Stomach (tissue), 9 donors: ENCODE measurements around the gene LCP1. TPM values are rescaled to one million over a fixed set of nuclear protein-coding genes. Genes with fewer than 3 reads are reported as not detected.

Experiments
- DNase-seq, 2 donors: peaks; one replicate each; pipeline versions ENCODE4 v3.0.0 to v3.0.0-alpha.2; 2013 to 2019
- H3K27ac ChIP-seq, 5 donors: fragments of 200-600 bp in 4 of 5; sonication (generic) in 4 of 5; one replicate each; pipeline ENCODE4 v1.5.1; 2013 to 2019; ENCODE audit warnings: mild to moderate bottlenecking in 1 of 5, moderate library complexity in 1 of 5
- H3K27me3 ChIP-seq, 3 donors: fragments of 200-600 bp; sonication (generic); one replicate each; pipeline ENCODE4 v1.5.1; 2017 to 2019; ENCODE audit warnings: mixed run types in 1 of 3
- H3K36me3 ChIP-seq, 4 donors: fragments of 200-600 bp; sonication (generic); 1 replicate in 3 of 4; 2 replicates in 1 of 4; pipeline ENCODE4 v1.5.1; 2016 to 2019
- H3K4me1 ChIP-seq, 4 donors: fragments of 200-600 bp; sonication (generic); one replicate each; pipeline ENCODE4 v1.5.1; 2016 to 2019
- H3K4me3 ChIP-seq, 4 donors: fragments of 200-600 bp; sonication (generic) in 3 of 4; one replicate each; pipeline ENCODE4 v1.5.1; 2016 to 2019; ENCODE audit warnings: mild to moderate bottlenecking in 1 of 4
- H3K9me3 ChIP-seq, 4 donors: fragments of 200-600 bp; sonication (generic); one replicate each; pipeline ENCODE4 v1.5.1; 2016 to 2019
- EP300 ChIP-seq: sonication (generic); formaldehyde crosslinking; IDR thresholded peaks from one replicate; pipeline ENCODE4 v1.6.1; 2017; ENCODE audit warnings: antibody characterized with exemption
- POLR2A ChIP-seq, 4 donors: fragments of 450-650 bp; IDR thresholded peaks; one replicate each; pipeline ENCODE4 v1.6.1; 2016; ENCODE audit warnings: antibody characterized with exemption in 4 of 4, control low read depth in 2 of 4, mild to moderate bottlenecking in 1 of 4, moderate library complexity in 1 of 4
- POLR2AphosphoS5 ChIP-seq, 3 donors: sonication (generic); formaldehyde crosslinking; IDR thresholded peaks; one replicate each; pipeline ENCODE4 v1.6.1; 2016; ENCODE audit warnings: antibody characterized with exemption in 3 of 3
- WGBS, 5 donors: extraction: QIAGEN DNeasy Blood & Tissue Kit in 3 of 5; methylation state at CpG; one replicate each; pipeline versions ENCODE4 v1.1.5 to v1.1.7; 2013 to 2018; 5-methylcytosine and 5-hydroxymethylcytosine counted together
- intact Hi-C: fragments of 100-400 bp; cut with DNase I; formaldehyde crosslinking; loops from one replicate; pipeline ENCODE4 v1.15.1; 2023; ENCODE audit warnings: low total_unique reads
- polyA plus RNA-seq, 3 donors: library from polyadenylated mRNA; stranded (reverse); fragments of 200-250 nt; gene quantifications; one replicate each; pipeline ENCODE4 v1.2.3, GENCODE V29; 2013
- total RNA-seq, 5 donors: library from RNA; depleted of rRNA; stranded (reverse); fragments of >200 nt; gene quantifications; one replicate each; pipeline versions ENCODE4 v1.1.0 to v1.2.3, GENCODE V29; 2014 to 2016
- TF ChIP-seq, protein P1 (sequence below), 7 experiments: fragments of 450-650 bp in 4 of 7; fragments of 200-600 bp in 3 of 7; sonication (generic) in 3 of 7; IDR thresholded peaks; one replicate each; pipeline ENCODE4 v1.5.1; 2016 to 2019; ENCODE audit warnings: antibody characterized with exemption in 7 of 7, control low read depth in 2 of 7, mild to moderate bottlenecking in 1 of 7
- donor health status: healthy with polysubstance abuse.
- donor health status: Bipolar disorder and iron deficiency.
- donor health status: healthy.

LCP1 gene
- total and polyA plus RNA-seq, 8 donors, result 10.6 to 44.6 (median 20.0) TPM; not detected in 1

DNA sequence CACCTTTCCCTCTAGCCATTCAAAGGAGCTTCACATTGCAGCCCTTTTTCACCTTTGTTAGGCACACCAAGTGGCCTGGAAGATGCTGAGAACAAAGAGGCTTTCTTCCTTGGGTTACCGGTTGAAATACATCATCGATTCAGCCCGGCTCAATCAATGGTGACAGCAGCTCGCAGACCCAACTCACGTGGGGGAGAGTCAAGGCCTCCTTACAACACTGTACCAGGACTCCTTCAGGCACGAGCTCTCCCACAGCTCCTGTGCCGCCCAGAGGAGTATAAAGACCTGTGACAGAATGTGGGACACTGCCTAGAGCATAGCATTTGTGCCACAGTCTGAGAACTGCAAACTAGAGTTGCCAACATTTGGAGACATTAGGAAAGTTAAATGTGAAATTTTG is 25.9 kb upstream of the LCP1 start:
- 61 to 81% (median 77%) methylated on average over 6 to 7 of the region's 7 CpGs for WGBS, 5 donors
- Histone ChIP-seq H3K4me1 (peaks cover 0 to 26% (median 14%) of the 10 kb centered on the region in 4 donors), H3K27me3 (no peaks in the 10 kb centered on the region), H3K4me3 (no peak overlapping the region), H3K36me3 (no peaks in the 10 kb centered on the region), H3K27ac (no peak overlapping the region), H3K9me3 (no peaks in the 10 kb centered on the region)
- DNase-seq, result peak in 1 of 2 donors; percentile 10
- TF ChIP-seq POLR2A (IDR thresholded peaks at IDR 0.05) (no peak), POLR2AphosphoS5 (IDR thresholded peaks at IDR 0.05) (no peak), EP300 (no peak)
- TF ChIP-seq, protein P1, sequence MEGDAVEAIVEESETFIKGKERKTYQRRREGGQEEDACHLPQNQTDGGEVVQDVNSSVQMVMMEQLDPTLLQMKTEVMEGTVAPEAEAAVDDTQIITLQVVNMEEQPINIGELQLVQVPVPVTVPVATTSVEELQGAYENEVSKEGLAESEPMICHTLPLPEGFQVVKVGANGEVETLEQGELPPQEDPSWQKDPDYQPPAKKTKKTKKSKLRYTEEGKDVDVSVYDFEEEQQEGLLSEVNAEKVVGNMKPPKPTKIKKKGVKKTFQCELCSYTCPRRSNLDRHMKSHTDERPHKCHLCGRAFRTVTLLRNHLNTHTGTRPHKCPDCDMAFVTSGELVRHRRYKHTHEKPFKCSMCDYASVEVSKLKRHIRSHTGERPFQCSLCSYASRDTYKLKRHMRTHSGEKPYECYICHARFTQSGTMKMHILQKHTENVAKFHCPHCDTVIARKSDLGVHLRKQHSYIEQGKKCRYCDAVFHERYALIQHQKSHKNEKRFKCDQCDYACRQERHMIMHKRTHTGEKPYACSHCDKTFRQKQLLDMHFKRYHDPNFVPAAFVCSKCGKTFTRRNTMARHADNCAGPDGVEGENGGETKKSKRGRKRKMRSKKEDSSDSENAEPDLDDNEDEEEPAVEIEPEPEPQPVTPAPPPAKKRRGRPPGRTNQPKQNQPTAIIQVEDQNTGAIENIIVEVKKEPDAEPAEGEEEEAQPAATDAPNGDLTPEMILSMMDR (IDR thresholded peaks at IDR 0.05), result no peak
- intact Hi-C loops, result no loop called here

DNA sequence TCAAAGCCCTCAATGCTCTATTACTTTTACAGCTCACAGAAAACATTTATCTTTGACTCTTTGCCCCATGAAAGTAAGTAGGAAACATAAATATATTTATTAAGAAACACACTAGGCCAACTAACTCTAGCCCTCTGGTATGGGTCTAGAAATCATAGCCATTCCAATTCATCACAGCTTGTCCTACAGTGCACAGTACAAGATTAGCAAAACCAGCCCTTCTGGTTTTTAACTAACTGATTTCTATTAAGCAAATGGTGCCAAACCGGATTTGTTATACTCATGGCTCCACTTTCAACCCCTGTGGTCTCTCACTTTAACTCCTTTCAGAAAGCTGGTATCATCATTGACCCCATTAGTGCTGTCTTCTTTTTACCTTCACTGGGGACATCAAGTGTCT is 24.2 kb upstream of the LCP1 start:
- Histone ChIP-seq H3K36me3 (no peaks in the 10 kb centered on the region), H3K4me1 (peaks cover 0 to 14% (median 3%) of the 10 kb centered on the region in 4 donors), H3K9me3 (no peaks in the 10 kb centered on the region), H3K27ac (no peak overlapping the region), H3K27me3 (no peaks in the 10 kb centered on the region), H3K4me3 (no peak overlapping the region)
- intact Hi-C loops, result no loop called here
- peak in 1 of 2 donors; percentile 69 for DNase-seq
- 21 to 75% (median 33%) methylated on average over 1 of the region's 1 CpG for WGBS, 5 donors
- TF ChIP-seq EP300 (no peak), POLR2AphosphoS5 (IDR thresholded peaks at IDR 0.05) (no peak), POLR2A (IDR thresholded peaks at IDR 0.05) (no peak)
- TF ChIP-seq, protein P1 (IDR thresholded peaks at IDR 0.05), result no peak

DNA sequence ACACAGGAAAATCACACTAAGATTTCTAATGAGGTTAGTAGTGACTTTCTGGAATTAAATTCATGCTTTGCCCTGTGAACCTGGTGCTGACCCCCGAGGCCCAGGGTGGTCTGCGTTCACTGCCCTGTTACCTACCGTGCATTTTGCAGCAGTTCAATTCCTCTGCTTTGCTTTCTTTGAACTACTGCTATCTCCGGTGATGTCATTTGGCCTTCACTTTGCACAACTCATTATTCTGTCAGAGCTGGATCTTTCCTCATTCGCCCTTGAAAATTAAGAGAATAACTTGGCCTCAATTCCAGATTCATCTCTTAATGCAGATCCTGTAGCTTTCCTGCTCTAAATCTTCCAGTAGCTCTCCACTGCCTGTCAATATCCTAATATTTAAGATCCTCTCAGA is 21.0 kb upstream of the LCP1 start:
- peaks cover 0 to 6% (median 0%) of the 10 kb centered on the region in 4 donors for H3K4me1 ChIP-seq
- H3K27ac ChIP-seq, result no peak overlapping the region
- H3K9me3 ChIP-seq, result no peaks in the 10 kb centered on the region
- TF ChIP-seq POLR2AphosphoS5 (IDR thresholded peaks at IDR 0.05), result no peak
- no peak for TF ChIP-seq EP300
- WGBS, 5 donors, result 73 to 91% (median 85%) methylated on average over 5 of the region's 5 CpGs
- intact Hi-C loops, result no loop called here
- no peak overlapping the region for H3K4me3 ChIP-seq
- H3K36me3 ChIP-seq, result no peaks in the 10 kb centered on the region
- no peaks in the 10 kb centered on the region for H3K27me3 ChIP-seq
- no peak for DNase-seq

DNA sequence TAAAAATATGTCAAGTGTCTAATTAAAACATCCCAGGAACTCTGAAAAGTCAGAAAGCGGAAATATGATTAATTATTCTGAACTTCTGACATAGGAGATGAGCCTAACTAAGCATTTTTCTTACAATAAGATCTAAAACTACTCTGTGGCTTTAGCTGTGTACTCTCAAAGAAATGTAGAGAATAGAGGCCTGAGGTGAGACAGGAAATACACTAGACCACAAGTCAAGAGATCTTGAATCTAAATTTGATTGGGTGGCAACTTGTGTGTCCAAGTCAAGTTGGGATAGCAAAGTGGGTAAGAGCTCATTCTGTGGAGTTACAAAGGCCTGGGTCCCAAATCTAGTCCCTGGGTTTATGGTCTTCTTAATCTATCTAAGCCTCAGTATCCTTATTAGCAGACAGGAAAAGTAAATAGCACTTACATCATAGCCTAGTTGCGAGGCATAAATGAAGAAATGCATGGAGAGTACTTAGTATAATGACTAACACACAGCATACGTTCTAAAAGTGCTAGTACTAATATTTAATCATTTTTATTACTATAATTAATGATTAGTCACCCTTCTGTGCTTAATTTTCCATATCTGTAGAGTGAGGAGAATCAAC is 20.3 kb upstream of the LCP1 start:
- TF ChIP-seq, protein P1 (IDR thresholded peaks at IDR 0.05), result no peak
- TF ChIP-seq EP300 (no peak), POLR2A (IDR thresholded peaks at IDR 0.05) (no peak), POLR2AphosphoS5 (IDR thresholded peaks at IDR 0.05) (no peak)
- no peak overlapping the region for H3K4me3 ChIP-seq
- no peaks in the 10 kb centered on the region for H3K36me3 ChIP-seq
- intact Hi-C loops, result no loop called here
- no peaks in the 10 kb centered on the region for H3K27me3 ChIP-seq
- peaks cover 0 to 6% (median 0%) of the 10 kb centered on the region in 4 donors for H3K4me1 ChIP-seq
- DNase-seq, result no peak
- 70 to 80% (median 71%) methylated on average over 3 of the region's 3 CpGs for WGBS, 5 donors
- H3K9me3 ChIP-seq, result no peaks in the 10 kb centered on the region
- H3K27ac ChIP-seq, result no peak overlapping the region

DNA sequence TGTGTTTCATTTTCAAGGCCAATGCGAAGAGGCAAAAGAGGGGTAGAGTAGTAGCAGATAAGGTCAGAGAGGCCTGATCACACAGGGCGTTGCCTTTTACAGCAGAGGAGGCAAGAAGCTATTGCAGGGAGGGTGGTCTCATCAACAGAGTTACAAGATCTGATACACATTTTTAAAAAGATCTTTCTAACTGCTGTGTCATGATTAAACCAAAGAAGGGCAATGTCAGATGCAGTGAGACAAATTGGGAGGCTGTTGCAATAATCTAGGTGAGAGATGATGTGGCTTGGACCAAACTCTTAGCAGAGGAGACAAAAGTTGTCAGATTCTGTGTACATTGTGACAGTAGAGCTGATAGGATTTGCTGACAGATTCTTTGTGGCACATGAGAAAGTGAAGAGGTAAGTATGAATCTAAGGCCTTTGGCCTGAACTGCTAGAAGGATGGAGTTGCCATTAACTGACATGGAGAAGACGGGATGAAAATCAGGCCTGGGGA is 16.8 kb upstream of the LCP1 start:
- intact Hi-C loops, result no loop called here
- DNase-seq, result no peak
- WGBS, 5 donors, result 83 to 97% (median 95%) methylated on average over 3 of the region's 3 CpGs
- H3K27me3 ChIP-seq, result no peaks in the 10 kb centered on the region
- H3K27ac ChIP-seq, result no peak overlapping the region
- H3K4me3 ChIP-seq, result no peak overlapping the region
- H3K36me3 ChIP-seq, result no peaks in the 10 kb centered on the region
- no peak for TF ChIP-seq EP300
- TF ChIP-seq, protein P1 (IDR thresholded peaks at IDR 0.05), result no peak
- H3K9me3 ChIP-seq, result no peaks in the 10 kb centered on the region
- H3K4me1 ChIP-seq, result no peaks in the 10 kb centered on the region
